ENCODE results near the gene INPP5J. TPM values are rescaled to one million over a fixed set of nuclear protein-coding genes. Genes with fewer than 3 reads are reported as not detected.

INPP5J gene
- total RNA-seq, 1 experiment from 2014 or later, result 0.61 TPM

DNA sequence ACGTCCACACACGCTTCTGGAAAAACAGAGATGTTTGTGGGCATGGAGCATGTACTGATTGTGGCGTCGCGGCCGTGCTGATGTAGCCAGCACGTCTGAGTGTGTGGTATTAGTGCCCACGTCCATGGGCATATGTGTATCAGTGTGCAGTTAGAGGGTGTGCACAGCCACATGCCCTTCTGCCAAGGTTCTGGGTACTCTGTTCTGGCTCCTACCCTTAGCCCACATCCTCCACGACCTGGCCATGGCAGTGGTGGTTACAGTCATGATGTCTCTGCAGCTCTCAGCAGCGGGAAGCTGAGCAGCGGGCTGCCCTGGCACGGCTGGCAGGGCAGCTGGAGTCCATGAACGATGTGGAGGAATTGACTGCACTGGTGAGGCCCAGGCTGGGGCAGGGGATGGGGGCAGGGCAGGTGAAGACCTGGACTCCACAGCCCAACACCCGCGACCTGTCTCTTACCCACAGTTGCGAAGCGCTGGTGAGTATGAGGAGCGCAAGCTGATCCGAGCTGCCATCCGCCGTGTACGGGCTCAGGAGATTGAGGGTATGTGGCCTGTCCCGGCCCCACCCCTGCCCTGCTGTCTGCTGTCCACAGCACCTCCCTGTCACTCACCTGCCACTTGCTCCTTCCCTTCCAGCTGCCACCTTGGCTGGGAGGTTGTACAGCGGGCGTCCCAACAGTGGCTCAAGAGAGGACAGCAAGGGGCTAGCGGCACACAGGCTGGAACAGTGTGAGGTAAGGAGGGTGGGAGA, 34.4 kb upstream of the INPP5J start:
- TF ChIP-seq, protein P1, sequence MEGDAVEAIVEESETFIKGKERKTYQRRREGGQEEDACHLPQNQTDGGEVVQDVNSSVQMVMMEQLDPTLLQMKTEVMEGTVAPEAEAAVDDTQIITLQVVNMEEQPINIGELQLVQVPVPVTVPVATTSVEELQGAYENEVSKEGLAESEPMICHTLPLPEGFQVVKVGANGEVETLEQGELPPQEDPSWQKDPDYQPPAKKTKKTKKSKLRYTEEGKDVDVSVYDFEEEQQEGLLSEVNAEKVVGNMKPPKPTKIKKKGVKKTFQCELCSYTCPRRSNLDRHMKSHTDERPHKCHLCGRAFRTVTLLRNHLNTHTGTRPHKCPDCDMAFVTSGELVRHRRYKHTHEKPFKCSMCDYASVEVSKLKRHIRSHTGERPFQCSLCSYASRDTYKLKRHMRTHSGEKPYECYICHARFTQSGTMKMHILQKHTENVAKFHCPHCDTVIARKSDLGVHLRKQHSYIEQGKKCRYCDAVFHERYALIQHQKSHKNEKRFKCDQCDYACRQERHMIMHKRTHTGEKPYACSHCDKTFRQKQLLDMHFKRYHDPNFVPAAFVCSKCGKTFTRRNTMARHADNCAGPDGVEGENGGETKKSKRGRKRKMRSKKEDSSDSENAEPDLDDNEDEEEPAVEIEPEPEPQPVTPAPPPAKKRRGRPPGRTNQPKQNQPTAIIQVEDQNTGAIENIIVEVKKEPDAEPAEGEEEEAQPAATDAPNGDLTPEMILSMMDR (IDR thresholded peaks at IDR 0.05; ENCODE audit: unreplicated experiment), result no peak
- Mint-ChIP-seq H3K4me3 (ENCODE audit: unreplicated experiment) (no peak overlapping the region), H3K27me3 (ENCODE audit: insufficient read depth, unreplicated experiment) (no peaks in the 10 kb centered on the region), H3K9me3 (ENCODE audit: unreplicated experiment) (no peaks in the 10 kb centered on the region), H3K4me1 (ENCODE audit: insufficient read depth, unreplicated experiment) (peaks cover 10% of the 10 kb centered on the region), H3K36me3 (ENCODE audit: insufficient read depth, unreplicated experiment) (peaks cover 5% of the 10 kb centered on the region), H3K27ac (ENCODE audit: low read depth, unreplicated experiment) (peak overlapping the region; percentile 29)
- DNase-seq (ENCODE audit: unreplicated experiment), result no peak
- ChIA-PET POLR2A (no interaction called here), CTCF (interaction anchor here (0.6 to 3.1 kb wide), 10 partner anchors 11 to 228 kb away, joined by 3 to 12 read pairs (median 4); partner anchors contain the start of gene MORC2)
- intact Hi-C loops (cut with micrococcal nuclease), result no loop called here
- no TSS peak for BruUV-seq (replicated peaks)

DNA sequence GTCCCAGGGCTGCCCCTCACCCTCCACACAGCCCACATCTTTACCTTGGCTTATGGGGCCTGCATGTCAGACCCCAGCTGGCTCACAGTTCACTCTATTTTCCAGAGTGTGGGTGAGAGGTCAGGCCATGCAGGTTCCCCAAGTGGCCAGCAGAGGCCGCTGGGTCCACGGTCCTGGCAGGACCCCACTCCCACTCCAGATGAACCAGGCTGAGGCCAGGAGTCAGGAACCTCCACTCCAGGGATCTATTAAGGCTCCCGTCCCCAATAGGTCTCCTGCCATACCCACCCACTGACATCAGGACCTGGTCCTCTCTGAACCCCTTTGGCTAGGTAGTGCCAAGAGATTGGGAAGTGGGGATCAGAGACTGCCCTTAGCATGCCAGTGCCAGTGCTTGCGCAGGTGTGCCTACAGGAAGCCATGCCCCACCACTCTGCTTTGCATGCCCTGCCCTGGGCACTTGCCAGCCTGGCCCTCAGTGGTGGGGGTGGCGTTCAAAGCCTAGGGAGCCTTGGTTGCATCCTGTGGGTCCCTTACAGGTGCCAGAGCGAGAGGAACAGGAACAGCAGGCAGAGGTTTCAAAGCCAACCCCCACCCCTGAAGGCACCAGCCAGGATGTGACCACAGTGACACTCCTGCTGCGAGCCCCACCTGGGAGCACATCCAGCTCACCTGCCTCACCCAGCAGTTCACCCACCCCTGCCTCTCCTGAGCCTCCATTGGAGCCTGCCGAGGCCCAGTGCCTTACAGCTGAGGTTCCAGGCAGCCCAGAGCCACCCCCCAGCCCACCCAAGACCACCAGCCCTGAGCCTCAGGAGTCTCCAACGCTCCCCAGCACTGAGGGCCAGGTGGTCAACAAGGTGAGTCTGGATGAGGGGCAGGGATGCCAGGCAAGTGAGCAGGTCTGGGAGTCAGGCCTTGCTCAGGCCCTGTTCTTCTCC, 33.3 kb upstream of the INPP5J start:
- H3K36me3 Mint-ChIP-seq (ENCODE audit: insufficient read depth, unreplicated experiment), result peaks cover 5% of the 10 kb centered on the region
- peak; percentile 32 for DNase-seq (ENCODE audit: unreplicated experiment)
- peaks cover under 1% of the 10 kb centered on the region for H3K4me1 Mint-ChIP-seq (ENCODE audit: insufficient read depth, unreplicated experiment)
- no peaks in the 10 kb centered on the region for H3K27me3 Mint-ChIP-seq (ENCODE audit: insufficient read depth, unreplicated experiment)
- peak overlapping the region; percentile 29 for H3K27ac Mint-ChIP-seq (ENCODE audit: low read depth, unreplicated experiment)
- CTCF ChIA-PET, result interaction anchor here (0.6 to 3.1 kb wide), 14 partner anchors 10 to 455 kb away, joined by 3 to 12 read pairs (median 4); partner anchors contain the start of gene MORC2
- POLR2A ChIA-PET, result no interaction called here
- intact Hi-C loops (cut with micrococcal nuclease), result loop anchor here (1.0 kb wide), 2 partner anchors 18 to 60 kb away; partner anchors contain the start of gene SELENOM
- TF ChIP-seq, protein P1 (IDR thresholded peaks at IDR 0.05; ENCODE audit: unreplicated experiment), result peak; percentile 78
- H3K4me3 Mint-ChIP-seq (ENCODE audit: unreplicated experiment), result no peak overlapping the region
- no peaks in the 10 kb centered on the region for H3K9me3 Mint-ChIP-seq (ENCODE audit: unreplicated experiment)
- BruUV-seq (replicated peaks), result no TSS peak

DNA sequence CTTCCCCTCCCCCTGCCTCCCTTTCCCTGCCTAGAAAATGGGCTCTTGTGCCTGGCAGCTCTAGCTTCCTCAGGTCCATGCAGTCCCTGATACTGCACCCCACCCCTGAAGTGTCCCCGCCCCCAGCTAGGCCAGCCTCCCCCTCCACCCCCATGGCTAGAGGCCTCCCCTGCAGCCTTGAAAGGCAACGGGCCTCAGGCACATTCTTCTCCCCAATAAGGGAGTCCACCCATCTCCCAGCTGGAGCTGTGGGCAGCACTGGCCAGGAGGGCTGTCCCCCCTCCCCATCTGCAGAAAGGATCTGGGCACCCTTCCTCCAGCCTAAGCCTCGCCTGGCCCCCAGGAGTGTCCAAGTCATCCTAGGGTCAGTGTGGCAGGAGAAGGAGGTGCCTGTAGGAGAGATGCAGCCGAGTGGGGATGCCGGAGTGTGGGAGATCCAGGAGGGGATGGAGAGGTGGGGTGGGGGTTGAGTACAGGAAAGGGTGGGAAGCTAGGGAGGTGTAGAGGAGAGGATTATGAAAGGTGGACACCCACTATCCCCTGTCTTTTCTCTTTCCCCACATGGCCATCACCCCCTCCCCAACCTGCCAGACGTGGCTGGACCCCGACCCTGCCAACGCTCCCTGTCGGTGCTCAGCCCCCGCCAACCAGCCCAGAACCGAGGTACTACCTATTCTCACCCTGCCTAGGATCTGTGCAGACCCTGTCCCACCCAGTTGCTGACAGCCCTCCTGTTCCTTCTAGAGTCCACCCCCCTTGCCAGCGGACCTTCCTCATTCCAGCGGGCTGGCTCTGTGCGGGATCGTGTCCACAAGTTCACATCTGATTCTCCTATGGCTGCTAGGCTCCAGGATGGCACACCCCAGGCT, 32.3 kb upstream of the INPP5J start:
- Mint-ChIP-seq H3K36me3 (ENCODE audit: insufficient read depth, unreplicated experiment) (peaks cover 5% of the 10 kb centered on the region), H3K27ac (ENCODE audit: low read depth, unreplicated experiment) (no peak overlapping the region), H3K4me3 (ENCODE audit: unreplicated experiment) (no peak overlapping the region), H3K4me1 (ENCODE audit: insufficient read depth, unreplicated experiment) (no peaks in the 10 kb centered on the region), H3K9me3 (ENCODE audit: unreplicated experiment) (no peaks in the 10 kb centered on the region), H3K27me3 (ENCODE audit: insufficient read depth, unreplicated experiment) (no peaks in the 10 kb centered on the region)
- intact Hi-C loops (cut with micrococcal nuclease), result no loop called here
- TF ChIP-seq, protein P1 (IDR thresholded peaks at IDR 0.05; ENCODE audit: unreplicated experiment), result no peak
- BruUV-seq (replicated peaks), result no TSS peak
- ChIA-PET CTCF (interaction anchor here (0.6 to 2.2 kb wide), 9 partner anchors 9 to 456 kb away, joined by 3 to 7 read pairs (median 3); no protein-coding TSS in a partner anchor), POLR2A (interaction anchor here (0.7 kb wide), 1 partner anchor 202 kb away, joined by 3 read pairs; no protein-coding TSS in a partner anchor)
- no peak for DNase-seq (ENCODE audit: unreplicated experiment)
